ENCODE results near the gene THEMIS2.

Gene THEMIS2

GRCh38 chr1:27882543-27882903, 10.2 kb downstream of the THEMIS2 start:
- H3K9me3 Mint-ChIP-seq = no peaks in the 10 kb centered on the region
- peaks cover 17% of the 10 kb centered on the region for H3K36me3 Mint-ChIP-seq (ENCODE audit: low read depth)
- TF ChIP-seq, protein P1, sequence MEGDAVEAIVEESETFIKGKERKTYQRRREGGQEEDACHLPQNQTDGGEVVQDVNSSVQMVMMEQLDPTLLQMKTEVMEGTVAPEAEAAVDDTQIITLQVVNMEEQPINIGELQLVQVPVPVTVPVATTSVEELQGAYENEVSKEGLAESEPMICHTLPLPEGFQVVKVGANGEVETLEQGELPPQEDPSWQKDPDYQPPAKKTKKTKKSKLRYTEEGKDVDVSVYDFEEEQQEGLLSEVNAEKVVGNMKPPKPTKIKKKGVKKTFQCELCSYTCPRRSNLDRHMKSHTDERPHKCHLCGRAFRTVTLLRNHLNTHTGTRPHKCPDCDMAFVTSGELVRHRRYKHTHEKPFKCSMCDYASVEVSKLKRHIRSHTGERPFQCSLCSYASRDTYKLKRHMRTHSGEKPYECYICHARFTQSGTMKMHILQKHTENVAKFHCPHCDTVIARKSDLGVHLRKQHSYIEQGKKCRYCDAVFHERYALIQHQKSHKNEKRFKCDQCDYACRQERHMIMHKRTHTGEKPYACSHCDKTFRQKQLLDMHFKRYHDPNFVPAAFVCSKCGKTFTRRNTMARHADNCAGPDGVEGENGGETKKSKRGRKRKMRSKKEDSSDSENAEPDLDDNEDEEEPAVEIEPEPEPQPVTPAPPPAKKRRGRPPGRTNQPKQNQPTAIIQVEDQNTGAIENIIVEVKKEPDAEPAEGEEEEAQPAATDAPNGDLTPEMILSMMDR (IDR thresholded peaks at IDR 0.05; ENCODE audit: unreplicated experiment in 3 of 3) = no peak
- H3K4me1 Mint-ChIP-seq = peaks cover 12% of the 10 kb centered on the region
- H3K4me3 Mint-ChIP-seq = no peak overlapping the region
- no peaks in the 10 kb centered on the region for H3K27me3 Mint-ChIP-seq (ENCODE audit: low read depth)
- H3K27ac Mint-ChIP-seq = no peak overlapping the region

GRCh38 chr1:27883536-27883935, 11.2 kb downstream of the THEMIS2 start:
- no peaks in the 10 kb centered on the region for H3K9me3 Mint-ChIP-seq
- H3K27me3 Mint-ChIP-seq (ENCODE audit: low read depth) = no peaks in the 10 kb centered on the region
- TF ChIP-seq, protein P1 (IDR thresholded peaks at IDR 0.05; ENCODE audit: unreplicated experiment in 3 of 3) = no peak
- peaks cover 10% of the 10 kb centered on the region for H3K4me1 Mint-ChIP-seq
- peaks cover 17% of the 10 kb centered on the region for H3K36me3 Mint-ChIP-seq (ENCODE audit: low read depth)
- H3K27ac Mint-ChIP-seq = no peak overlapping the region
- no peak overlapping the region for H3K4me3 Mint-ChIP-seq

GRCh38 chr1:27884006-27884954, 11.9 kb downstream of the THEMIS2 start:
- no peak overlapping the region for H3K4me3 Mint-ChIP-seq
- no peaks in the 10 kb centered on the region for H3K27me3 Mint-ChIP-seq (ENCODE audit: low read depth)
- no peaks in the 10 kb centered on the region for H3K9me3 Mint-ChIP-seq
- peaks cover 3% of the 10 kb centered on the region for H3K4me1 Mint-ChIP-seq
- peaks cover 17% of the 10 kb centered on the region for H3K36me3 Mint-ChIP-seq (ENCODE audit: low read depth)
- TF ChIP-seq, protein P1 (IDR thresholded peaks at IDR 0.05; ENCODE audit: unreplicated experiment in 3 of 3) = no peak
- H3K27ac Mint-ChIP-seq = no peak overlapping the region

DNA sequence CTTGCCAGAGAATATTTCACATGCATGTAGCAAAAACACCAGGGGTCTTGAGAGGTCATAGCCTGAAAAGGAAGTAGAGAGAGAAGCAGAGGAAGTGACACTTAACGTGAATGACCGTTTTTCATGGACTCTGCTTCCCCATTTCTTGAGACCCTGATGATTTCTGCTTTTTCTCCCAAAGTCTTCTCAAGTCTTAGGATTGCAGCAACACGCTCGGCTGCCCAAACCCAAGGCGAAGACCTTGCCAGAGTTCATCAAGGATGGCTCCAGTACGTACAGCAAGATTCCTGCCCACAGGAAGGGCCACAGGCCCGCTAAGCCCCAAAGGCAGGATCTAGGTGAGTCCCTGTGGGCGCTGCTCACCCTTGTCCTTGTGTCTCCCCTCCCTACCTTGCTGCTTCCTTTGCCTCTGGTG, 12.8 kb downstream of the THEMIS2 start:
- Mint-ChIP-seq H3K27me3 (ENCODE audit: low read depth) (no peaks in the 10 kb centered on the region), H3K36me3 (ENCODE audit: low read depth) (peaks cover 20% of the 10 kb centered on the region), H3K4me1 (no peaks in the 10 kb centered on the region), H3K27ac (no peak overlapping the region), H3K9me3 (no peaks in the 10 kb centered on the region), H3K4me3 (no peak overlapping the region)
- TF ChIP-seq, protein P1 (IDR thresholded peaks at IDR 0.05; ENCODE audit: unreplicated experiment in 3 of 3) = no peak

- no peaks in the 10 kb centered on the region for H3K9me3 Mint-ChIP-seq
- no peaks in the 10 kb centered on the region for H3K4me1 Mint-ChIP-seq
- no peak overlapping the region for H3K4me3 Mint-ChIP-seq
- H3K36me3 Mint-ChIP-seq (ENCODE audit: low read depth) = peaks cover 25% of the 10 kb centered on the region
- TF ChIP-seq, protein P1 (IDR thresholded peaks at IDR 0.05; ENCODE audit: unreplicated experiment in 3 of 3) = no peak
- no peak overlapping the region for H3K27ac Mint-ChIP-seq
- H3K27me3 Mint-ChIP-seq (ENCODE audit: low read depth) = no peaks in the 10 kb centered on the region
These were observed 13.4 kb downstream of the THEMIS2 start for GRCh38 chr1:27885621-27886352.

Measured in nephron (organoid).